ENCODE results near the gene B9D1. TPM values are rescaled to one million over a fixed set of nuclear protein-coding genes. Genes with fewer than 3 reads are reported as not detected.

The B9D1 gene
- total RNA-seq, 1 experiment from 2014 or later: 31.9 TPM

DNA sequence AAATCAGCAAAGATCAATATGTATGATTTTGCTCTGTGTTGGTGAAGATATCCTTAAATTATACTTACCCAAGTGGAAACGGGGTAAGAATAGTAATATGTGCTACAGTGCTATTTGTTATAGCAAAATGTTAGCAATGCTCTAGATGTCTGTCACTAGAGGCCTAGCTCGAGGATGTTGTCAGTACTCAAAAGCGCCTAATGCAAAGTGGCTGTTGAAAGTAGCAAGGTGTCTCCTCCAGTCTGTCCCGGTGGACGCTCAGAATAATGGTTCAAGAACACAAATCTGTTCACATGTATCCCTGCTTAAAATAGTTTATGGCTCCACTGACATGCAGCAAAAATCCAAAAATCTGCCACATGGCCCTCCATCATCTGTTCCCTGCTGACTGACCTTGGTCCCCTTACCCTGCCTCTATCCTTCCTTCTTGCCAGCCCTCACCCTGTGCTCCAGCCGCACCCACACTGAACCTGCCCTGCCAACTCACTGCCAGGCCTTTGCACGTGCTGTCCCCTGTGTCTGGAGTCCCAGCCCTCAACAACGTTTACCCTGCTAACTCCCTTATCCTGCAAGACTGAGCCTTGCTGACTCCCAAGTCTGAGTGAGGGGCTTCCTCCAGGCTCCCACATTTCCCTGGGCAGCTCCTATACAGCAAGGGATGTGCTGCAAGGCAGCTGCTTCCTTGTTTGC is 38.9 kb upstream of the B9D1 start:
- no peaks in the 10 kb centered on the region for H3K36me3 Mint-ChIP-seq
- peaks cover 11% of the 10 kb centered on the region for H3K4me1 Mint-ChIP-seq
- POLR2A ChIA-PET: no interaction called here
- CTCF ChIA-PET: interaction anchor here (2.3 to 2.4 kb wide), 2 partner anchors 38 to 46 kb away, joined by 7 read pairs; partner anchors contain the start of gene B9D1
- no peak overlapping the region for H3K4me3 Mint-ChIP-seq
- H3K27me3 Mint-ChIP-seq (ENCODE audit: low read depth): no peaks in the 10 kb centered on the region; the same call in 1 of the 2 replicates
- peaks cover 3% of the 10 kb centered on the region; the same call in 1 of the 2 replicates for H3K9me3 Mint-ChIP-seq
- ATAC-seq (no peak), DNase-seq (ENCODE audit: low spot score) (no peak)
- TF ChIP-seq, protein P1, sequence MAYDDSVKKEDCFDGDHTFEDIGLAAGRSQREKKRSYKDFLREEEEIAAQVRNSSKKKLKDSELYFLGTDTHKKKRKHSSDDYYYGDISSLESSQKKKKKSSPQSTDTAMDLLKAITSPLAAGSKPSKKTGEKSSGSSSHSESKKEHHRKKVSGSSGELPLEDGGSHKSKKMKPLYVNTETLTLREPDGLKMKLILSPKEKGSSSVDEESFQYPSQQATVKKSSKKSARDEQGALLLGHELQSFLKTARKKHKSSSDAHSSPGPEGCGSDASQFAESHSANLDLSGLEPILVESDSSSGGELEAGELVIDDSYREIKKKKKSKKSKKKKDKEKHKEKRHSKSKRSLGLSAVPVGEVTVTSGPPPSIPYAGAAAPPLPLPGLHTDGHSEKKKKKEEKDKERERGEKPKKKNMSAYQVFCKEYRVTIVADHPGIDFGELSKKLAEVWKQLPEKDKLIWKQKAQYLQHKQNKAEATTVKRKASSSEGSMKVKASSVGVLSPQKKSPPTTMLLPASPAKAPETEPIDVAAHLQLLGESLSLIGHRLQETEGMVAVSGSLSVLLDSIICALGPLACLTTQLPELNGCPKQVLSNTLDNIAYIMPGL (CRISPR knock-in tag; IDR thresholded peaks at IDR 0.05): no peak
- TF ChIP-seq, protein P2, sequence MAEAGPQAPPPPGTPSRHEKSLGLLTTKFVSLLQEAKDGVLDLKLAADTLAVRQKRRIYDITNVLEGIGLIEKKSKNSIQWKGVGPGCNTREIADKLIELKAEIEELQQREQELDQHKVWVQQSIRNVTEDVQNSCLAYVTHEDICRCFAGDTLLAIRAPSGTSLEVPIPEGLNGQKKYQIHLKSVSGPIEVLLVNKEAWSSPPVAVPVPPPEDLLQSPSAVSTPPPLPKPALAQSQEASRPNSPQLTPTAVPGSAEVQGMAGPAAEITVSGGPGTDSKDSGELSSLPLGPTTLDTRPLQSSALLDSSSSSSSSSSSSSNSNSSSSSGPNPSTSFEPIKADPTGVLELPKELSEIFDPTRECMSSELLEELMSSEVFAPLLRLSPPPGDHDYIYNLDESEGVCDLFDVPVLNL (CRISPR knock-in tag; IDR thresholded peaks at IDR 0.05; ENCODE audit: borderline replicate concordance, low read depth): no peak
- no peak for TF ChIP-seq SMAD3 (CRISPR knock-in tag; IDR thresholded peaks at IDR 0.05; ENCODE audit: borderline replicate concordance)
- TF ChIP-seq CREB1 (CRISPR knock-in tag; IDR thresholded peaks at IDR 0.05): no peak
- no peak for TF ChIP-seq GRHL2 (CRISPR knock-in tag; IDR thresholded peaks at IDR 0.05; ENCODE audit: insufficient replicate concordance, severe bottlenecking)
- no peak for TF ChIP-seq FOXP1 (CRISPR knock-in tag; IDR thresholded peaks at IDR 0.05; ENCODE audit: borderline replicate concordance)
- no peak for TF ChIP-seq GTF2I (CRISPR knock-in tag; conservative IDR thresholded peaks at IDR 0.05)
- TF ChIP-seq SP1 (CRISPR knock-in tag; conservative IDR thresholded peaks at IDR 0.05): no peak
- TF ChIP-seq, protein P3, sequence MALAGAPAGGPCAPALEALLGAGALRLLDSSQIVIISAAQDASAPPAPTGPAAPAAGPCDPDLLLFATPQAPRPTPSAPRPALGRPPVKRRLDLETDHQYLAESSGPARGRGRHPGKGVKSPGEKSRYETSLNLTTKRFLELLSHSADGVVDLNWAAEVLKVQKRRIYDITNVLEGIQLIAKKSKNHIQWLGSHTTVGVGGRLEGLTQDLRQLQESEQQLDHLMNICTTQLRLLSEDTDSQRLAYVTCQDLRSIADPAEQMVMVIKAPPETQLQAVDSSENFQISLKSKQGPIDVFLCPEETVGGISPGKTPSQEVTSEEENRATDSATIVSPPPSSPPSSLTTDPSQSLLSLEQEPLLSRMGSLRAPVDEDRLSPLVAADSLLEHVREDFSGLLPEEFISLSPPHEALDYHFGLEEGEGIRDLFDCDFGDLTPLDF (CRISPR knock-in tag; IDR thresholded peaks at IDR 0.05): no peak
- TF ChIP-seq NR1H2 (CRISPR knock-in tag; IDR thresholded peaks at IDR 0.05): no peak
- TF ChIP-seq NFATC4 (CRISPR knock-in tag; IDR thresholded peaks at IDR 0.05): no peak
- TF ChIP-seq NFE2L1 (CRISPR knock-in tag; IDR thresholded peaks at IDR 0.05): no peak
- TF ChIP-seq, protein P4, sequence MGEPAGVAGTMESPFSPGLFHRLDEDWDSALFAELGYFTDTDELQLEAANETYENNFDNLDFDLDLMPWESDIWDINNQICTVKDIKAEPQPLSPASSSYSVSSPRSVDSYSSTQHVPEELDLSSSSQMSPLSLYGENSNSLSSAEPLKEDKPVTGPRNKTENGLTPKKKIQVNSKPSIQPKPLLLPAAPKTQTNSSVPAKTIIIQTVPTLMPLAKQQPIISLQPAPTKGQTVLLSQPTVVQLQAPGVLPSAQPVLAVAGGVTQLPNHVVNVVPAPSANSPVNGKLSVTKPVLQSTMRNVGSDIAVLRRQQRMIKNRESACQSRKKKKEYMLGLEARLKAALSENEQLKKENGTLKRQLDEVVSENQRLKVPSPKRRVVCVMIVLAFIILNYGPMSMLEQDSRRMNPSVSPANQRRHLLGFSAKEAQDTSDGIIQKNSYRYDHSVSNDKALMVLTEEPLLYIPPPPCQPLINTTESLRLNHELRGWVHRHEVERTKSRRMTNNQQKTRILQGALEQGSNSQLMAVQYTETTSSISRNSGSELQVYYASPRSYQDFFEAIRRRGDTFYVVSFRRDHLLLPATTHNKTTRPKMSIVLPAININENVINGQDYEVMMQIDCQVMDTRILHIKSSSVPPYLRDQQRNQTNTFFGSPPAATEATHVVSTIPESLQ (CRISPR knock-in tag; IDR thresholded peaks at IDR 0.05): no peak
- H3K27ac Mint-ChIP-seq: no peak overlapping the region; the same call in 1 of the 2 replicates

DNA sequence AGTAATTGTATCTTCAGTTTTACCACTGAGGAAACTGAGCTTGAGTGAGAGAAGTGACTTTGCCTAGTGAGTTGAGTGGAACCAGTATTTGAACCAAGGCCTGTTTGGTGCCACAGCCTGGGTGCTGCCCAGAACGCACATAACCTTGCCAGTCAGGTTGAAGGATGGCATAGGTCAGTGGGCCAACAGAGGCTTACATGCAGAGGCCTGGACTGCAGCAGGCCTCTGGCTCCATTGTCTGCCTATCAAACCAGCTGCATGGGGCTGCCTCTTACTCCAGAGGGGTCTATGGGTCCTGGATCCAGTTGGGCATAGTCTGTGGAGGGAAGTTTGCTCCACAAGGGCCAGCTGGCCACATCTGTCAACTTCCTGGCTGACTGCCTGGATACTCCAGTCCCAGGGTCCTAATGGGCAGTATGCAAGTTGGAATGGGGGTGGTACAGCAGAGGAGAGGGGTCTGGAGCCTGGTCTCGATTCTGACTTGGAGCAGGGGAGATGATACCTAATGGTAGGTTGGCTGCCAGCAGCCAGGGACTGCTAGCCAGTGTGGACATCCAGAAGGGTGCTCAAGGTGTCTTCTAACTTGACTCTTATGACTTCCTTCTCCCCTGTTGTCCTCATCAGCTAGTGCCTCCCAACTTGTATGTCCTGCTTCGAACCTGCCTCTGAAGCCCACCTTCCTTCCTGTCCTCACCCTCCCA is 37.4 kb upstream of the B9D1 start:
- DNase-seq (ENCODE audit: low spot score) (no peak), ATAC-seq (no peak)
- peaks cover 3% of the 10 kb centered on the region; the same call in 1 of the 2 replicates for H3K9me3 Mint-ChIP-seq
- H3K27me3 Mint-ChIP-seq (ENCODE audit: low read depth): no peaks in the 10 kb centered on the region; the same call in 1 of the 2 replicates
- H3K27ac Mint-ChIP-seq: no peak overlapping the region
- H3K36me3 Mint-ChIP-seq: no peaks in the 10 kb centered on the region
- TF ChIP-seq ZNF138 (CRISPR knock-in tag; conservative IDR thresholded peaks at IDR 0.05) (no peak), SMAD4 (CRISPR knock-in tag; IDR thresholded peaks at IDR 0.05) (no peak), ATF1 (CRISPR knock-in tag; IDR thresholded peaks at IDR 0.05) (no peak), FOXP1 (CRISPR knock-in tag; IDR thresholded peaks at IDR 0.05; ENCODE audit: borderline replicate concordance) (no peak), OVOL2 (CRISPR knock-in tag; IDR thresholded peaks at IDR 0.05; ENCODE audit: borderline replicate concordance) (no peak)
- peaks cover 11% of the 10 kb centered on the region for H3K4me1 Mint-ChIP-seq
- ChIA-PET POLR2A (no interaction called here), CTCF (interaction anchor here (0.9 to 2.3 kb wide), 2 partner anchors 37 to 67 kb away, joined by 6 to 7 read pairs; partner anchors contain the start of gene B9D1)
- H3K4me3 Mint-ChIP-seq: no peak overlapping the region

Measured in WTC11 (cell line).